ENCODE measurements around the gene LUC7L.

Gene LUC7L

DNA sequence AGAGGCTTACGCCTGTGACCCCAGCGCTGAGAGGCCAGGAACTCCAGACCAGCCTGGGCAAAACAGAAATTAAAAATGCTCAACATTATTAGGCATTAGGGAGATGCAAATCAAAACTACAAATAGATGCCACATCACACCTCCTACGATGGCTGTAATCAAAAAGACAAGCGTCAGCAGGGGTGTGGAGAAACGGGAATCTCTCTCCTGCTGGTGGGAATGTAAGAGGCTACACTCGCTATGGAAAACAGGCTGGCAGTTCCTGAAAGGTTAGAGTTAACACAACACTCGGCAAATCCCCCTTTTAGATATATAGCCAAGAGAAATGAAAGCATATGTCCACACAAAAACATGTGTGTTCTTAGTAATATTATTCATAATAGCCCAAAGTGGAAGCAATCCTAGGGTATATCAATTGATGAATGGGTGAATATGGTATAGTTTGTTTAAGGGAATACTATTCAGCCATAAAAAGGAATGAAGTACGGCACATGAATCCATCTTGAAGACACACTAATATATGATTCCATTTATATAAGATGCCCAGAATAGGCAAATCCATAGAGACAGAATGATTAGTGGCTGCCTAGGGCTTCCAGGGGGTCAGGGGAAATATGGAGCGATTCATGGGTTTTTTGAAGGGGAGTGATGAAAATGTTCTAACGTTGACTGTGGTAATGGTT is 88.9 kb downstream of the LUC7L start:
- no peak for DNase-seq (ENCODE audit: low read depth)
